Stimulated activated CD4-positive, alpha-beta T cell treated with anti-CD3 and anti-CD28 coated beads, Interleukin-12 subunit alpha, Interleukin-12 subunit beta, amount 100 ng/mL, for 4 hours (primary cell): Measurements from ENCODE around the gene WDR81.
"Not testable (repeated sequence)": the region's sequence is repeated elsewhere in the genome, so short reads cannot be mapped to it uniquely, and the experiment has no call there.

ENCODE experiments used
- DNase-seq: peaks from one replicate; pipeline ENCODE4 v3.0.0-alpha.2; 2020

The WDR81 gene

DNA sequence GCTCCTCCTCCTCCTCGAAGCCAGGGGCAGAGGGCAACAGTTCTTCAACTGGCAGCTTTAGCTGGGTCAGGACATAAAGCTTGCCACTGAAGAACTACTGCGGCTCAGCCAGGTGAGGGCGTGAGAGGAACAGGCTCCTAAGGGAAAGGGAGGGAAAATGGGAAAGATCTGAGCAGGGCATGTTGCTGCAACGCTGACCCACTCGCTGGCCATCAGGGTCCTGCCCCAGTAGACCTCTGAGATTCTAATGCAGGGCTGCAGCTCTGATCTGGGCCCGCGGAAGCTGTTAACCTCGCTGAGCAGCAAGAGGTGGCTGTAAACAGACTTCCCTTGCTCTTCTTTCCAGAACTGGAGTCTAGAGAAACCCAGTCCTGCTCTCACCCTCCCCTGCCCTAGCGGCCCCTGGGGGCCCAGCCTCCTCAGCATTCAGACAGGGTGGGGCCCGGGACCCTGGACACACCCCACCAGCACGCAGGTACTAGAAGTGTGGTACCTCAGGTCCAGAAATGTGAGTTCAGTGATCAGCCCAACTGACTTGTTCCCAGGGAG lies 10.6 kb upstream of the WDR81 start:
- DNase-seq, result no peak

DNA sequence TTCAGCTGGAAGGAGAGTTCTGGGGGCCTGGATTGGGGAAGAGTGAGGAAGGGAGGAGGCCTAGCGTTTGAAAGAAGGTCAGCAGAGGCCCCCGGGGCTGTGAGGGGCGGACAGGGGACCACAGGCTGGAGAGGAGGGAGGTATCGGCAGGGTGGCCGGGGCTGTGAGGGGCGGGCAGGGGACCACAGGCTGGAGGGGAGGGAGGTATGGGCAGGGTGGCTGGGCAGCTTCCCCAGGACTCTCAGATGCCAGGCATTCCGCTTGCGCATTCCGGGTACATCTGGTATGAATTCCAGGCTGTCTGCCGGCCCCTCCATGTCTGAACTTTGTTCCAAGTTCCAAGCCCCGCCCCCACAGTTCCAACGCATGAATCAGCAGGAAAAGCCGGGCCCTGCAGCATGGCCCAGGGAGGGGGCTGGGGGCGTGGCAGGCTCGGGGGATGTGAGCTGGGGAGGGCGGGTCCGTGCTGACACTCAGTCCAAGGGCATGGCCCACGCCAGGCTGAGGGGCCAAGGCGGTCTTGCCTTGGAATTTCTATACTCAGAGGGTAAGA lies 10.0 kb upstream of the WDR81 start:
- DNase-seq, result no peak

GRCh38 chr17:1714980-1715802 lies 9.3 kb upstream of the WDR81 start:
- DNase-seq, result peak; percentile 34

DNA sequence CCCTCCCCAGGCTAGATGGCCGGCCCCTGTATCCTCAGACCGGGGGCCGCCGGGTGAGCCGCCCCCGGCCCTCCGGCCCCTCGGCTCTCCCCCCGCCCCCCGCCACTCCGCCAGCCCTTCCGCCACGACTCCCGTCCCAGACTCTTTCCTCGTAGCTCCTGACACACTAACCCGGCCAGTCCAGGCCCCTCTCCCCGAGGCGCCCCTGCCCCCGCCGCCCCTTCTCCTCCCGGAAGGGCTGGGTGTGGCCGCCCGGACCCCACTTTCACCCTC lies 8.8 kb upstream of the WDR81 start:
- DNase-seq, result no peak

DNA sequence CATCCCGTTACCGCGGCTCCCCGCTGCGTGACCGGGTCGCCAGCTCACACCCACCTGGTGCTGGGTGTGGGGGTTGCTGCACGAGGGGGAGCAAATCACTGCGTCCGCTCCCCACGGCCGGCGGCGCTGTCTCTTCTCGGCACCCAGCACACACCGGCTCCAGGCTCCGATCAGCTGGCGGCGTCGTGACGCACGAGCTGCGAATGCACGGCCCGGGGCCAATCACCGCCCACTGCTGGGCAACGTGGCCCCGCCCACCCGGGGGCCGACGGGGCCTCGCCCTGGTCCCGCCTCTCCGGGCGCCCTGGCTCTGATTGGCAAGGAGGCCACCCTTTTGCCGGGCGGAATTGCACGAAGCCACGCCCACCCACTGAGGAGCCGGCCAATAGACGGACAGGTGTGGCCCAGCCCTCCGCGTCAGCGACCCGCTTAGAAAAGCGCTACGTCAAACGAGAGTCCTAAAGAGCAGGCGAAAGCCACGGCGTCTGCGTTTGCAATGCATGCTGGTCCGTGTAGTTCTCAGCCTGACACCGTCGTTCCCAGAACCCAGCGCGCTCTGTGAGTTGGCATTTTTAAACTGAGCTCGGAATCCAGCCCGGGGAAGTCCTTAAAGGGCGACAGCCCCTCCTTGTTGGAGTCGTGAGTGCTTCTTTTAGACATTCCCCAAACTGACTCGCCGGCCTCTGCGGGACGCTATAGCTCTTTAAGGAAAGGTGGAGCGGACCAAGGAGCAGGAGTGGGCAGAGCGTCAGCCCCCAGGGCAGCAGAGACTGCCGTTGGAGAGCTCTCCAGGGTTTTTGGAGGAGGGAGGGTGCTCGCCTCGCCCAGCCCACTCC lies 8.2 kb upstream of the WDR81 start:
- DNase-seq, result peak; percentile 99

- peak; percentile 73 for DNase-seq
These were observed 7.4 kb upstream of the WDR81 start for GRCh38 chr17:1716912-1717695.

GRCh38 chr17:1718362-1719165 lies 5.9 kb upstream of the WDR81 start:
- DNase-seq, result no peak

DNA sequence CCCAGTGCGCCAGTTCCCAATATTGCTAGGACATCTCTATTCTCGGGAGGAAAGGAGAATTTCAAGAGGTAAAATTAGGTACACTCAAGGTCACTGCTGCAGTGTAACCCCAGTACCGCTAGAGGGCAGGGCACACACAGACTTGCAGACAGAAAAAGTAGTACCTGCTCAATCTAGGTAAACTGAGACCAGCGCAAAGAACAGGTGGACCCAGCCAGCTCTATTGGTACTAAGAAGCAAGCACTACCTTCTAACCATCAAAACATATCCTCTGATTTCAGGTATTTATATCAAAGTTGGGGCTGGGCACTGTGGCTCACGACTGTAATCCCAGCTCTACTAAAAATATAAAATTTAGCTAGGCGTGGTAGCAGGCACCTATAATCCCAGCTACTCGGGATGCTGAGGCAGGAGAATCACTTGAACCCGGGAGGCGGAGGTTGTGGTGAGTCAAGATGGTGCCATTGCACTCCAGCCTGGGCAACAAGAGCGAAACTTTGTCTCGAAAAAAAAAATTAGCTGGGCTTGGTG lies 3.6 kb upstream of the WDR81 start:
- DNase-seq, result peak; percentile 65

GRCh38 chr17:1722022-1722421 lies 2.5 kb upstream of the WDR81 start:
- DNase-seq, result not testable (repeated sequence)

- DNase-seq, result no peak
These were observed 551 bp downstream of the WDR81 start for GRCh38 chr17:1724869-1725641.

- no peak for DNase-seq
These were observed 1.4 kb downstream of the WDR81 start for GRCh38 chr17:1725642-1726511.

GRCh38 chr17:1726626-1727257 lies 2.2 kb downstream of the WDR81 start:
- DNase-seq, result no peak

- DNase-seq, result no peak
These were observed 2.8 kb downstream of the WDR81 start for GRCh38 chr17:1727258-1727789.

GRCh38 chr17:1727876-1728630 lies 3.5 kb downstream of the WDR81 start:
- DNase-seq, result no peak

- no peak for DNase-seq
These were observed 5.4 kb downstream of the WDR81 start for GRCh38 chr17:1729966-1730325.

- DNase-seq, result no peak
These were observed 6.1 kb downstream of the WDR81 start for GRCh38 chr17:1730326-1731193.

DNA sequence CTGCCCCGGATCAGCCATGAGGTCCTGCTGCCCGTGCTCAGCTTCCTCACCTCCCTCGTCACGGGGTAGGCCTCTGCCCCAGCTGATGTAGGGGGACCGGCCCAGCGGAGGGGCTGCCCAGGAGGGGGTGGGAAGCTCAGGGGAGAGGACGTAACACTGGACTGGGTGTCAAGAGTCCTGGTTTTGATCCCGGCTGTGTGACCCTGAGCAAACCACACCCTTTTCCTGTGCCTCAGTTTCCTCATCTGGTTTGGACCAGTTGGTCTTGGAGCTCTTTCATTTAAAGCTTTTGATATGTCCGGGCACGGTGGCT lies 6.6 kb downstream of the WDR81 start:
- DNase-seq, result no peak
